A549 (cell line): ENCODE results near the gene AQP12B.

Experiments used
- CHD2 ChIP-seq: fragments of 150-350 bp; IDR thresholded peaks from 2 replicates; pipeline ENCODE4 v1.6.1; 2014; ENCODE audit warnings: low read length; ENCODE audit not compliant: partially characterized antibody
- EP300 ChIP-seq, 2 experiments: fragments of >200 bp; sonication (Bioruptor Twin); formaldehyde crosslinking; IDR thresholded peaks; 2 replicates in 1 of 2; 3 replicates in 1 of 2; pipeline ENCODE4 v1.6.1; 2016 to 2017
- KDM5A ChIP-seq: fragments of 200-600 bp; sonication (generic); IDR thresholded peaks from 2 replicates; pipeline ENCODE4 v1.6.1; 2016; ENCODE audit warnings: antibody characterized with exemption, mild to moderate bottlenecking
- MAFK ChIP-seq: fragments of 450-650 bp; IDR thresholded peaks from 2 replicates; pipeline ENCODE4 v1.6.1; 2014; ENCODE audit not compliant: partially characterized antibody
- POLR2A ChIP-seq: IDR thresholded peaks from 2 replicates; pipeline ENCODE4 v1.6.1; 2012; ENCODE audit warnings: mild to moderate bottlenecking, low read length
- POLR2AphosphoS2 ChIP-seq: conservative IDR thresholded peaks from 2 replicates; pipeline ENCODE4 v1.6.1; 2012; ENCODE audit warnings: low read length, improper control_type of control experiment, inconsistent platforms
- RAD21 ChIP-seq, 2 experiments: fragments of >200 bp in 1 of 2; sonication (Bioruptor Twin) in 1 of 2; formaldehyde crosslinking in 1 of 2; IDR thresholded peaks in 1 of 2; conservative IDR thresholded peaks in 1 of 2; 2 replicates in 1 of 2; 3 replicates in 1 of 2; pipeline ENCODE4 v1.6.1; 2012 to 2018; ENCODE audit warnings: inconsistent platforms in 1 of 2
- SMC3 ChIP-seq: fragments of >200 bp; sonication (Bioruptor Twin); formaldehyde crosslinking; IDR thresholded peaks from 3 replicates; pipeline ENCODE4 v1.6.1; 2018; ENCODE audit warnings: inconsistent platforms
- TF ChIP-seq, protein P1 (sequence below): fragments of >200 bp; sonication (Bioruptor Twin); formaldehyde crosslinking; IDR thresholded peaks from 3 replicates; pipeline ENCODE4 v1.5.1; 2016
- TF ChIP-seq, protein P2 (sequence below): fragments of 200-600 bp; sonication (generic); IDR thresholded peaks from 2 replicates; pipeline ENCODE4 v1.6.1; 2016; ENCODE audit warnings: antibody characterized with exemption, mild to moderate bottlenecking, moderate library complexity
- TF ChIP-seq, protein P3 (sequence below): fragments of 250-450 bp; sonication (Bioruptor Pico); IDR thresholded peaks from 2 replicates; pipeline ENCODE4 v1.5.0; 2021; ENCODE audit warnings: mild to moderate bottlenecking, moderate library complexity, borderline replicate concordance

DNA sequence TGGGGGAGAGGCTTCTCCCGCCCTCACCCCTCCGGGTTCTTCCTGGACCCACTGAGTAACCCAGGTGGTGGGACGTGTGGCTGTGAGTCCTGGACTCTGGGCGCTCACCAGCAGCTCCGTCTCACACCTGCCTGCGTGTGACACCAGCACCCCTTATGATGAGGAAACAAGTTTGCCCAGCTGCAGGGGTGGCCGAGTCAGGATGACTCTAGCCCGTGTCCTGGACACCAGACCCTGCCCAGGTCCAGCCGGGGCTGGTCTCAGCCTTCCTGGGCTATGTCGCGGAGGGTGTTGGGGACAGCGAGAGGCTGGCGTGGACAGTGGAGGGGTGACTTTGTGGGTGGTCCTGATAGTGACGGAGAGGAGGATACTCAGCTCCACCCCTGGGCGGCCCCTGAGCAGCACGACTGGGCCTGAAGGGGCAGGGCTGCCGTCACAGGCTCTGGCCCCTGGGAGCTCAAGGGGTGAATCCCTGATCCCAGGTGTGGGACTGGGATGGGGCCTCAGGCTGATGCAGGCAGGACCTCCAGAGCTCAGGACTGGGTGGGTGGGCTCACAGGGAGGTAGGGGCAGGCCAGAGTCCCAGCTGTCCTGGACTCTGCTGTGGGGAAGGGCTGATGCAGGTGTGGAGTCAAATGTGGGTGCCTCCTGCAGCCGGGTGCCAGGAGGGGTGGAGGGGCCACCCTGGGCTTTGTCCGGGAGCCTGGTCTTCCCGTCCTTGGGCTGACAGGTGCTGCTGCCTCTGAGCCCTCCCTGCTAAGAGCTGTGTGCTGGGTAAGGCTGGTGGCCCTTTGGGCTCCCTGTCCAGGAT is 53.7 kb downstream of the AQP12B start:
- TF ChIP-seq, protein P1, sequence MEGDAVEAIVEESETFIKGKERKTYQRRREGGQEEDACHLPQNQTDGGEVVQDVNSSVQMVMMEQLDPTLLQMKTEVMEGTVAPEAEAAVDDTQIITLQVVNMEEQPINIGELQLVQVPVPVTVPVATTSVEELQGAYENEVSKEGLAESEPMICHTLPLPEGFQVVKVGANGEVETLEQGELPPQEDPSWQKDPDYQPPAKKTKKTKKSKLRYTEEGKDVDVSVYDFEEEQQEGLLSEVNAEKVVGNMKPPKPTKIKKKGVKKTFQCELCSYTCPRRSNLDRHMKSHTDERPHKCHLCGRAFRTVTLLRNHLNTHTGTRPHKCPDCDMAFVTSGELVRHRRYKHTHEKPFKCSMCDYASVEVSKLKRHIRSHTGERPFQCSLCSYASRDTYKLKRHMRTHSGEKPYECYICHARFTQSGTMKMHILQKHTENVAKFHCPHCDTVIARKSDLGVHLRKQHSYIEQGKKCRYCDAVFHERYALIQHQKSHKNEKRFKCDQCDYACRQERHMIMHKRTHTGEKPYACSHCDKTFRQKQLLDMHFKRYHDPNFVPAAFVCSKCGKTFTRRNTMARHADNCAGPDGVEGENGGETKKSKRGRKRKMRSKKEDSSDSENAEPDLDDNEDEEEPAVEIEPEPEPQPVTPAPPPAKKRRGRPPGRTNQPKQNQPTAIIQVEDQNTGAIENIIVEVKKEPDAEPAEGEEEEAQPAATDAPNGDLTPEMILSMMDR = no peak
- TF ChIP-seq RAD21 (conservative IDR thresholded peaks at IDR 0.05 in 1 of 2, IDR thresholded peaks at IDR 0.05 in 1 of 2) (no peak), POLR2A (no peak), MAFK (no peak), KDM5A (no peak), POLR2AphosphoS2 (no peak), SMC3 (no peak), CHD2 (no peak), EP300 (IDR thresholded peaks at IDR 0.05) (no peak)
- TF ChIP-seq, protein P2, sequence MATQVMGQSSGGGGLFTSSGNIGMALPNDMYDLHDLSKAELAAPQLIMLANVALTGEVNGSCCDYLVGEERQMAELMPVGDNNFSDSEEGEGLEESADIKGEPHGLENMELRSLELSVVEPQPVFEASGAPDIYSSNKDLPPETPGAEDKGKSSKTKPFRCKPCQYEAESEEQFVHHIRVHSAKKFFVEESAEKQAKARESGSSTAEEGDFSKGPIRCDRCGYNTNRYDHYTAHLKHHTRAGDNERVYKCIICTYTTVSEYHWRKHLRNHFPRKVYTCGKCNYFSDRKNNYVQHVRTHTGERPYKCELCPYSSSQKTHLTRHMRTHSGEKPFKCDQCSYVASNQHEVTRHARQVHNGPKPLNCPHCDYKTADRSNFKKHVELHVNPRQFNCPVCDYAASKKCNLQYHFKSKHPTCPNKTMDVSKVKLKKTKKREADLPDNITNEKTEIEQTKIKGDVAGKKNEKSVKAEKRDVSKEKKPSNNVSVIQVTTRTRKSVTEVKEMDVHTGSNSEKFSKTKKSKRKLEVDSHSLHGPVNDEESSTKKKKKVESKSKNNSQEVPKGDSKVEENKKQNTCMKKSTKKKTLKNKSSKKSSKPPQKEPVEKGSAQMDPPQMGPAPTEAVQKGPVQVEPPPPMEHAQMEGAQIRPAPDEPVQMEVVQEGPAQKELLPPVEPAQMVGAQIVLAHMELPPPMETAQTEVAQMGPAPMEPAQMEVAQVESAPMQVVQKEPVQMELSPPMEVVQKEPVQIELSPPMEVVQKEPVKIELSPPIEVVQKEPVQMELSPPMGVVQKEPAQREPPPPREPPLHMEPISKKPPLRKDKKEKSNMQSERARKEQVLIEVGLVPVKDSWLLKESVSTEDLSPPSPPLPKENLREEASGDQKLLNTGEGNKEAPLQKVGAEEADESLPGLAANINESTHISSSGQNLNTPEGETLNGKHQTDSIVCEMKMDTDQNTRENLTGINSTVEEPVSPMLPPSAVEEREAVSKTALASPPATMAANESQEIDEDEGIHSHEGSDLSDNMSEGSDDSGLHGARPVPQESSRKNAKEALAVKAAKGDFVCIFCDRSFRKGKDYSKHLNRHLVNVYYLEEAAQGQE = no peak
- TF ChIP-seq, protein P3, sequence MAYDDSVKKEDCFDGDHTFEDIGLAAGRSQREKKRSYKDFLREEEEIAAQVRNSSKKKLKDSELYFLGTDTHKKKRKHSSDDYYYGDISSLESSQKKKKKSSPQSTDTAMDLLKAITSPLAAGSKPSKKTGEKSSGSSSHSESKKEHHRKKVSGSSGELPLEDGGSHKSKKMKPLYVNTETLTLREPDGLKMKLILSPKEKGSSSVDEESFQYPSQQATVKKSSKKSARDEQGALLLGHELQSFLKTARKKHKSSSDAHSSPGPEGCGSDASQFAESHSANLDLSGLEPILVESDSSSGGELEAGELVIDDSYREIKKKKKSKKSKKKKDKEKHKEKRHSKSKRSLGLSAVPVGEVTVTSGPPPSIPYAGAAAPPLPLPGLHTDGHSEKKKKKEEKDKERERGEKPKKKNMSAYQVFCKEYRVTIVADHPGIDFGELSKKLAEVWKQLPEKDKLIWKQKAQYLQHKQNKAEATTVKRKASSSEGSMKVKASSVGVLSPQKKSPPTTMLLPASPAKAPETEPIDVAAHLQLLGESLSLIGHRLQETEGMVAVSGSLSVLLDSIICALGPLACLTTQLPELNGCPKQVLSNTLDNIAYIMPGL (CRISPR knock-in tag) = no peak
